ENCODE results near the gene PHACTR3. TPM values are rescaled to one million over a fixed set of nuclear protein-coding genes. Genes with fewer than 3 reads are reported as not detected.

Gene PHACTR3
- total RNA-seq, 1 donor from 2014 or later, result 1.4 TPM

- no peak overlapping the region for H3K4me2 ChIP-seq
- H3K4me3 Mint-ChIP-seq, result no peak overlapping the region
- no peak overlapping the region for H2AFZ ChIP-seq (replicated peaks)
- DNase-seq (ENCODE audit: low spot score), result no peak
- H3K9ac ChIP-seq, result no peak overlapping the region
- no peak overlapping the region for H3K27ac Mint-ChIP-seq
- H3K9me3 Mint-ChIP-seq, result no peaks in the 10 kb centered on the region
- H3F3A ChIP-seq (ENCODE audit: low read depth), result no peaks in the 10 kb centered on the region
- no peaks in the 10 kb centered on the region for H4K20me1 ChIP-seq (ENCODE audit: low read depth)
- no peak overlapping the region for H3K27ac ChIP-seq
- H3K4me3 ChIP-seq, result no peak overlapping the region
- peaks cover 5% of the 10 kb centered on the region for H3K9me3 ChIP-seq (ENCODE audit: low read depth)
- H3K27me3 Mint-ChIP-seq (ENCODE audit: insufficient read depth, low read depth), result peaks cover 4% of the 10 kb centered on the region
- no peaks in the 10 kb centered on the region for H3K79me2 ChIP-seq (ENCODE audit: low read depth)
- TF ChIP-seq EZH2phosphoT487 (IDR thresholded peaks at IDR 0.05), result no peak
- TF ChIP-seq CTCF (IDR thresholded peaks at IDR 0.05), result no peak
- TF ChIP-seq EZH2 (IDR thresholded peaks at IDR 0.05), result no peak
- no peaks in the 10 kb centered on the region for H3K4me1 ChIP-seq
- H3K36me3 Mint-ChIP-seq, result no peaks in the 10 kb centered on the region
- no peaks in the 10 kb centered on the region for H3K27me3 ChIP-seq
- H3K36me3 ChIP-seq, result no peaks in the 10 kb centered on the region
- H3K4me1 Mint-ChIP-seq, result peaks cover 3% of the 10 kb centered on the region
Measured at GRCh38 chr20:59688356-59688755, 84.0 kb downstream of the PHACTR3 start.

GRCh38 chr20:59688999-59689398 lies 84.7 kb downstream of the PHACTR3 start:
- peaks cover 5% of the 10 kb centered on the region for H3K9me3 ChIP-seq (ENCODE audit: low read depth)
- TF ChIP-seq EZH2phosphoT487 (IDR thresholded peaks at IDR 0.05) (no peak), EZH2 (IDR thresholded peaks at IDR 0.05) (no peak), CTCF (IDR thresholded peaks at IDR 0.05) (no peak)
- H3K4me2 ChIP-seq, result no peak overlapping the region
- no peaks in the 10 kb centered on the region for H3K27me3 ChIP-seq
- H3K4me3 ChIP-seq, result no peak overlapping the region
- no peak overlapping the region for H3K27ac Mint-ChIP-seq
- no peak overlapping the region for H3K4me3 Mint-ChIP-seq
- no peaks in the 10 kb centered on the region for H3K36me3 ChIP-seq
- H3K4me1 ChIP-seq, result no peaks in the 10 kb centered on the region
- no peak overlapping the region for H3K9ac ChIP-seq
- H3K4me1 Mint-ChIP-seq, result peaks cover 3% of the 10 kb centered on the region
- H3K9me3 Mint-ChIP-seq, result no peaks in the 10 kb centered on the region
- no peaks in the 10 kb centered on the region for H4K20me1 ChIP-seq (ENCODE audit: low read depth)
- no peaks in the 10 kb centered on the region for H3K36me3 Mint-ChIP-seq
- H2AFZ ChIP-seq (replicated peaks), result no peak overlapping the region
- no peak for DNase-seq (ENCODE audit: low spot score)
- H3K27ac ChIP-seq, result no peak overlapping the region
- H3K79me2 ChIP-seq (ENCODE audit: low read depth), result no peaks in the 10 kb centered on the region
- H3K27me3 Mint-ChIP-seq (ENCODE audit: insufficient read depth, low read depth), result peaks cover 4% of the 10 kb centered on the region
- H3F3A ChIP-seq (ENCODE audit: low read depth), result no peaks in the 10 kb centered on the region

GRCh38 chr20:59690101-59690500 lies 85.8 kb downstream of the PHACTR3 start:
- no peaks in the 10 kb centered on the region for H3K9me3 Mint-ChIP-seq
- no peak overlapping the region for H3K4me3 Mint-ChIP-seq
- H3K4me3 ChIP-seq, result no peak overlapping the region
- TF ChIP-seq EZH2 (IDR thresholded peaks at IDR 0.05) (no peak), EZH2phosphoT487 (IDR thresholded peaks at IDR 0.05) (no peak), CTCF (IDR thresholded peaks at IDR 0.05) (no peak)
- no peak overlapping the region for H3K27ac ChIP-seq
- H3K79me2 ChIP-seq (ENCODE audit: low read depth), result no peaks in the 10 kb centered on the region
- no peaks in the 10 kb centered on the region for H3K27me3 ChIP-seq
- H3K27ac Mint-ChIP-seq, result no peak overlapping the region
- DNase-seq (ENCODE audit: low spot score), result no peak
- no peaks in the 10 kb centered on the region for H3K36me3 Mint-ChIP-seq
- H4K20me1 ChIP-seq (ENCODE audit: low read depth), result no peaks in the 10 kb centered on the region
- H3K9me3 ChIP-seq (ENCODE audit: low read depth), result peaks cover 5% of the 10 kb centered on the region
- peaks cover 4% of the 10 kb centered on the region for H3K27me3 Mint-ChIP-seq (ENCODE audit: insufficient read depth, low read depth)
- no peaks in the 10 kb centered on the region for H3F3A ChIP-seq (ENCODE audit: low read depth)
- H3K9ac ChIP-seq, result no peak overlapping the region
- no peak overlapping the region for H2AFZ ChIP-seq (replicated peaks)
- no peak overlapping the region for H3K4me2 ChIP-seq
- H3K4me1 ChIP-seq, result no peaks in the 10 kb centered on the region
- H3K4me1 Mint-ChIP-seq, result peaks cover 3% of the 10 kb centered on the region
- H3K36me3 ChIP-seq, result no peaks in the 10 kb centered on the region

Measured in neural progenitor cell (in vitro differentiated cells).